Neuronal stem cell (in vitro differentiated cells): Measurements from ENCODE around the gene ZNF423.

ENCODE experiments used
- DNase-seq: peaks from one replicate; pipeline ENCODE4 v3.0.0-alpha.2; 2013; ENCODE audit warnings: low spot score
- H2AFZ ChIP-seq: one replicate; pipeline ENCODE4 v1.6.1; 2013; ENCODE audit warnings: mild to moderate bottlenecking, low read length, inconsistent platforms
- H2AK5ac ChIP-seq: 2 replicates; pipeline ENCODE4 v1.6.1; 2013; ENCODE audit warnings: low read depth, mild to moderate bottlenecking, inconsistent platforms, low read length, moderate library complexity, mixed read lengths
- H2BK120ac ChIP-seq: 2 replicates; pipeline ENCODE4 v1.6.1; 2013; ENCODE audit warnings: low read depth, mild to moderate bottlenecking, inconsistent platforms, low read length, moderate library complexity, mixed read lengths
- H2BK12ac ChIP-seq: one replicate; pipeline ENCODE4 v1.6.1; 2013; ENCODE audit warnings: low read length, inconsistent platforms
- H2BK15ac ChIP-seq: 2 replicates; pipeline ENCODE4 v1.6.1; 2013; ENCODE audit warnings: mild to moderate bottlenecking, low read length, inconsistent platforms, mixed read lengths
- H2BK5ac ChIP-seq: one replicate; pipeline ENCODE4 v1.6.1; 2013; ENCODE audit warnings: inconsistent platforms, mild to moderate bottlenecking, low read length, moderate library complexity
- H3K14ac ChIP-seq: one replicate; pipeline ENCODE4 v1.6.1; 2013; ENCODE audit warnings: low read length, inconsistent platforms
- H3K18ac ChIP-seq: 2 replicates; pipeline ENCODE4 v1.6.1; 2013; ENCODE audit warnings: low read length, inconsistent platforms
- H3K23ac ChIP-seq: 2 replicates; pipeline ENCODE4 v1.6.1; 2013; ENCODE audit warnings: low read depth, mild to moderate bottlenecking, mixed read lengths, low read length, inconsistent platforms; ENCODE audit not compliant: poor library complexity
- H3K27ac ChIP-seq: replicated peaks from 3 replicates; pipeline ENCODE4 v1.5.1; 2013; ENCODE audit warnings: low read length, inconsistent platforms
- H3K27me3 ChIP-seq, 3 experiments: 2 replicates each; pipeline ENCODE4 v1.6.1; 2013; ENCODE audit warnings: low read length in 3 of 3, mild to moderate bottlenecking in 2 of 3, inconsistent platforms in 1 of 3, low read depth in 1 of 3, mixed read lengths in 1 of 3, moderate library complexity in 1 of 3; ENCODE audit not compliant: control insufficient read depth in 3 of 3, insufficient read depth in 3 of 3
- H3K36me3 ChIP-seq, 2 donors: replicated peaks in 1 of 2; 2 replicates each; pipeline ENCODE4 v1.6.1; 2013; ENCODE audit warnings: low read length in 2 of 2; ENCODE audit not compliant: control insufficient read depth in 2 of 2, insufficient read depth in 2 of 2
- H3K4ac ChIP-seq: 2 replicates; pipeline ENCODE4 v1.6.1; 2013; ENCODE audit warnings: inconsistent platforms, mild to moderate bottlenecking, low read length, moderate library complexity
- H3K4me1 ChIP-seq, 2 donors: 1 replicate in 1 of 2; 2 replicates in 1 of 2; pipeline ENCODE4 v1.6.1; 2013; ENCODE audit warnings: low read length in 2 of 2, low read depth in 1 of 2; ENCODE audit not compliant: control insufficient read depth in 2 of 2, insufficient read depth in 1 of 2
- H3K4me2 ChIP-seq: one replicate; pipeline ENCODE4 v1.6.1; 2013; ENCODE audit warnings: mild to moderate bottlenecking, low read length, inconsistent platforms; ENCODE audit not compliant: insufficient read depth, poor library complexity, severe bottlenecking
- H3K4me3 ChIP-seq, 2 donors: 2 replicates each; pipeline ENCODE4 v1.5.1; 2013; ENCODE audit warnings: low read length in 2 of 2, mild to moderate bottlenecking in 2 of 2, inconsistent platforms in 1 of 2, moderate library complexity in 1 of 2
- H3K79me1 ChIP-seq: one replicate; pipeline ENCODE4 v1.6.1; 2013; ENCODE audit warnings: low read depth, mild to moderate bottlenecking, inconsistent platforms, low read length, moderate library complexity
- H3K9ac ChIP-seq: one replicate; pipeline ENCODE4 v1.6.1; 2013; ENCODE audit warnings: mild to moderate bottlenecking, low read depth, low read length, inconsistent platforms; ENCODE audit not compliant: poor library complexity
- H3K9me3 ChIP-seq, 2 donors: replicated peaks in 1 of 2; 2 replicates each; pipeline versions ENCODE3 to v1.6.1; 2013; ENCODE audit warnings: low read length in 2 of 2, mild to moderate bottlenecking in 2 of 2, inconsistent platforms in 1 of 2, low read depth in 1 of 2, mixed read lengths in 1 of 2, moderate library complexity in 1 of 2; ENCODE audit not compliant: control insufficient read depth in 2 of 2, insufficient read depth in 1 of 2
- H4K8ac ChIP-seq: one replicate; pipeline ENCODE4 v1.6.1; 2013; ENCODE audit warnings: low read depth, mild to moderate bottlenecking, inconsistent platforms, low read length, moderate library complexity
- H4K91ac ChIP-seq: one replicate; pipeline ENCODE4 v1.6.1; 2013; ENCODE audit warnings: low read length, low read depth, mild to moderate bottlenecking, inconsistent platforms; ENCODE audit not compliant: poor library complexity
- WGBS, 2 donors: extraction: QIAGEN DNeasy Blood & Tissue Kit; methylation state at CpG; one replicate each; pipeline ENCODE4 v1.1.7; 2013; ENCODE audit warnings: missing lambda C conversion rate in 2 of 2, mixed read lengths in 1 of 2; ENCODE audit not compliant: insufficient read length in 2 of 2, insufficient replicate concordance in 1 of 2; ENCODE audit errors: extremely low coverage in 2 of 2; 5-methylcytosine and 5-hydroxymethylcytosine counted together

Gene ZNF423

DNA sequence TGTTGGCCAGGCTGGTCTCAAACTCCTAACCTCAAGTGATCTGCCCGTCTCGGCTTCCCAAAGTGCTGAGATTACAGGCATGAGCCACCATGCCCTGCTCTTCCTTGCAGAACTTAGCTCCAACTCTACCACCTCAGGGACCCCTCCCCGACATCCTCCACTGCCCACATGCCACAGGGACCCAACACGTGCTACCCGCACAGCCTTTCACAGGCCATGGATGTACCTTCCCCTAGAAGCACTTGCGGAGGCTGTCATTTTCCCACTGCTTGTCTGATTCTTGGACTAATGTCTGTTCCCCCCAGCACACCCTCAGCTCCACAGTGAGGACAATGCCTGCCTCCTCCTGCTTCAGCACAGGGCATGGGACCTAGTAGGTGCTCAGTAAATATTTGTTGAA is 147.4 kb downstream of the ZNF423 start:
- no peak overlapping the region for H3K4ac ChIP-seq
- H3K9me3 ChIP-seq: peaks cover 0 to 4% of the 10 kb centered on the region in 2 donors
- H3K36me3 ChIP-seq: peaks cover 2 to 26% of the 10 kb centered on the region in 2 donors
- no peak overlapping the region for H3K4me2 ChIP-seq
- no peak overlapping the region for H2BK15ac ChIP-seq
- H3K9ac ChIP-seq: no peak overlapping the region
- H4K91ac ChIP-seq: no peak overlapping the region
- H2BK5ac ChIP-seq: no peak overlapping the region
- no peaks in the 10 kb centered on the region for H3K27me3 ChIP-seq
- H3K23ac ChIP-seq: no peak overlapping the region
- no peak overlapping the region for H2BK12ac ChIP-seq
- H3K27ac ChIP-seq: no peak overlapping the region
- no peak overlapping the region for H2BK120ac ChIP-seq
- H4K8ac ChIP-seq: no peak overlapping the region
- WGBS, 2 donors: no CpG with 5 or more reads among the region's 6 CpGs
- H3K4me3 ChIP-seq: no peak overlapping the region
- H3K14ac ChIP-seq: no peak overlapping the region
- H3K4me1 ChIP-seq: peaks cover 18 to 19% of the 10 kb centered on the region in 2 donors
- H2AFZ ChIP-seq: no peak overlapping the region
- no peak overlapping the region for H2AK5ac ChIP-seq
- peak overlapping the region; percentile 11 for H3K18ac ChIP-seq
- DNase-seq: no peak
- peaks cover 7% of the 10 kb centered on the region for H3K79me1 ChIP-seq

DNA sequence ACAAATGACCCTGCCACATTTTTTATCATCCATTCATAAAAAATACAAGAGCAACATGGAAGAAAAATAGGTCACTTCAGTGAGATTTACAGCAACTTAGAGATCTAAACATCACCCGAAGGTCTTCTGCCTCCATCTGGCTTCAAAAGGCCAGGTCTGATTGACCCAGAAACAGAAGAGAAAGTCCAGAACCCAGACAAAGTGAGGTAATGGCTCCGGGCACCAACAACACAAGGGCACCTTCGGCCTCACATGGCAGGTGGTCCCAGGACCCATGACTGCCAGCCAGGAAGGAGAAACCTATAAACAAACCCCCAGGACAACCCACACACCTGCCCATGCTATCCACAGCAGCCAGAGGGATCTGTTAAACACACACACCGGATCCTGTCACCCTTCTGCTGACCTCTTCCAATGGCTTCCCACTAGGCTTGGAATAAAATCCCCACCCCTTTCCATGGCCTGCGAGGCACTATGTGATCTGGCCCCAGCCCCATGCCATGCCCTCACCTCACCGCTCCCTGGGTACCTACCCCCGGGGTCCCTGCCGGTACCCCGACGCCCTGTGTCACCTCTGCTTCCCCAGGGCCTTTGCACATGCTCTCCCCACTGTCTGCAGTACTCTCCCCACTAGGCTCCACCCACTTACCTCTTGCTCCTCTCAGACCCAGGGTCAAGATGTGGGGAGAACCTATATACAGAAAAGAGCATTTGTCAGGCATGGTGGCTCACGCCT is 149.1 kb downstream of the ZNF423 start:
- WGBS, 2 donors: no CpG with 5 or more reads among the region's 11 CpGs
- DNase-seq: no peak
- no peak overlapping the region for H2BK5ac ChIP-seq
- H2BK15ac ChIP-seq: no peak overlapping the region
- no peaks in the 10 kb centered on the region for H3K27me3 ChIP-seq
- H3K4me1 ChIP-seq: peaks cover 17 to 21% of the 10 kb centered on the region in 2 donors
- H3K9ac ChIP-seq: peak overlapping the region; percentile 25
- peaks cover 2 to 26% of the 10 kb centered on the region in 2 donors for H3K36me3 ChIP-seq
- H3K27ac ChIP-seq: no peak overlapping the region
- H3K14ac ChIP-seq: no peak overlapping the region
- no peak overlapping the region for H3K4ac ChIP-seq
- no peak overlapping the region for H4K91ac ChIP-seq
- peak overlapping the region; percentile 13 for H3K18ac ChIP-seq
- no peak overlapping the region for H2BK12ac ChIP-seq
- H3K23ac ChIP-seq: peak overlapping the region; percentile 10
- no peak overlapping the region for H3K4me2 ChIP-seq
- no peak overlapping the region for H2BK120ac ChIP-seq
- H4K8ac ChIP-seq: no peak overlapping the region
- peak overlapping the region; percentile 64 for H2AK5ac ChIP-seq
- no peak overlapping the region for H2AFZ ChIP-seq
- H3K79me1 ChIP-seq: peaks cover 7% of the 10 kb centered on the region
- H3K9me3 ChIP-seq: peaks cover 0 to 4% of the 10 kb centered on the region in 2 donors
- no peak overlapping the region for H3K4me3 ChIP-seq

- Histone ChIP-seq H2AFZ (no peak overlapping the region), H2BK120ac (no peak overlapping the region), H3K36me3 (peaks cover 2 to 14% of the 10 kb centered on the region in 2 donors), H3K79me1 (peaks cover 7% of the 10 kb centered on the region), H4K91ac (no peak overlapping the region), H3K4me2 (no peak overlapping the region), H3K9me3 (peaks cover 0 to 2% of the 10 kb centered on the region in 2 donors), H4K8ac (no peak overlapping the region), H3K4me3 (no peak overlapping the region), H3K18ac (no peak overlapping the region), H3K9ac (no peak overlapping the region), H2BK15ac (no peak overlapping the region), H2BK12ac (no peak overlapping the region), H3K4me1 (peaks cover 30 to 39% of the 10 kb centered on the region in 2 donors), H3K4ac (no peak overlapping the region), H2AK5ac (peak overlapping the region; percentile 5), H3K27ac (no peak overlapping the region), H2BK5ac (no peak overlapping the region), H3K23ac (no peak overlapping the region), H3K27me3 (no peaks in the 10 kb centered on the region), H3K14ac (peak overlapping the region; percentile 21)
- no peak for DNase-seq
- WGBS, 2 donors: no CpG with 5 or more reads among the region's 2 CpGs
These were observed 151.2 kb downstream of the ZNF423 start for GRCh38 chr16:49704586-49705155.

GRCh38 chr16:49703483-49703882 is 152.4 kb downstream of the ZNF423 start:
- peak overlapping the region; percentile 97 for H3K27ac ChIP-seq
- no peak overlapping the region for H2BK15ac ChIP-seq
- H2BK5ac ChIP-seq: peak overlapping the region; percentile 2
- peak overlapping the region; percentile 16 for H2BK12ac ChIP-seq
- H3K23ac ChIP-seq: no peak overlapping the region
- no peak for DNase-seq
- H3K4me2 ChIP-seq: no peak overlapping the region
- H3K18ac ChIP-seq: peak overlapping the region; percentile 86
- no peak overlapping the region for H3K9ac ChIP-seq
- H3K27me3 ChIP-seq: no peaks in the 10 kb centered on the region
- H3K4me1 ChIP-seq: peaks cover 38 to 51% of the 10 kb centered on the region in 2 donors
- H4K8ac ChIP-seq: no peak overlapping the region
- no peak overlapping the region for H3K14ac ChIP-seq
- peak overlapping the region; percentile 76 for H2AK5ac ChIP-seq
- H3K9me3 ChIP-seq: no peaks in the 10 kb centered on the region
- H2AFZ ChIP-seq: no peak overlapping the region
- no peak overlapping the region for H4K91ac ChIP-seq
- no CpG with 5 or more reads among the region's 3 CpGs for WGBS, 2 donors
- H2BK120ac ChIP-seq: peak overlapping the region; percentile 53
- H3K4me3 ChIP-seq: peak overlapping the region in 1 of 2 donors; percentile 32
- no peak overlapping the region for H3K4ac ChIP-seq
- peaks cover 3% of the 10 kb centered on the region for H3K79me1 ChIP-seq
- peaks cover 2 to 3% of the 10 kb centered on the region in 2 donors for H3K36me3 ChIP-seq
